Mucosa of descending colon (tissue), 3 donors: ENCODE results near the gene FBLN1. TPM values are rescaled to one million over a fixed set of nuclear protein-coding genes. Genes with fewer than 3 reads are reported as not detected.

Source experiments
- ATAC-seq: fragments of 200-7000 bp; cut with Tn5 transposase; one replicate; pipeline ENCODE4 v1.9.1; 2020; ENCODE audit warnings: mild to moderate bottlenecking, moderate library complexity
- DNase-seq, 3 donors: peaks; one replicate each; pipeline ENCODE4 v3.0.0-alpha.2; 2020
- H3K36me3 ChIP-seq: fragments of 200-600 bp; one replicate; pipeline ENCODE4 v1.8.0; 2021; ENCODE audit warnings: low read depth, mild to moderate bottlenecking
- H3K4me1 ChIP-seq: fragments of 200-600 bp; one replicate; pipeline ENCODE4 v1.8.0; 2021; ENCODE audit warnings: low read depth, mild to moderate bottlenecking
- H3K4me3 ChIP-seq: fragments of 200-600 bp; one replicate; pipeline ENCODE4 v1.8.0; 2021; ENCODE audit warnings: mild to moderate bottlenecking
- H3K9me3 ChIP-seq: fragments of 200-600 bp; one replicate; pipeline ENCODE4 v1.8.0; 2021; ENCODE audit warnings: mild to moderate bottlenecking
- intact Hi-C, 2 donors: fragments of 100-400 bp; cut with DNase I in 1 of 2; cut with micrococcal nuclease in 1 of 2; formaldehyde crosslinking; loops; one replicate each; pipeline versions ENCODE4 v1.11.0 to v1.11.1; 2022; cut with DNase I, micrococcal nuclease
- total RNA-seq, 3 donors: library from RNA; stranded (reverse); fragmentation: NEBNext Ultra II Directional in 2 of 3; extraction: Animal tissue kit (Norgen Biotek cat#: 25700) in 2 of 3; gene quantifications; one replicate each; pipeline versions ENCODE4 v1.2.1 to v1.2.4, GENCODE V29; 2021 to 2023
- TF ChIP-seq, protein P1 (sequence below): fragments of 200-600 bp; IDR thresholded peaks from one replicate; pipeline ENCODE4 v1.8.0; 2022; ENCODE audit warnings: antibody characterized with exemption, mild to moderate bottlenecking
- donor health status: DM: no; HTN: no; CAD: no; lungs with moderate emphysema.
- donor health status: DM: no; HTN: no; CAD: no.
- donor health status: DM: no; HTN: yes; CAD: no.

Gene FBLN1
- total RNA-seq, 3 donors from 2014 or later = 34.1 to 198 (median 88.3) TPM

DNA sequence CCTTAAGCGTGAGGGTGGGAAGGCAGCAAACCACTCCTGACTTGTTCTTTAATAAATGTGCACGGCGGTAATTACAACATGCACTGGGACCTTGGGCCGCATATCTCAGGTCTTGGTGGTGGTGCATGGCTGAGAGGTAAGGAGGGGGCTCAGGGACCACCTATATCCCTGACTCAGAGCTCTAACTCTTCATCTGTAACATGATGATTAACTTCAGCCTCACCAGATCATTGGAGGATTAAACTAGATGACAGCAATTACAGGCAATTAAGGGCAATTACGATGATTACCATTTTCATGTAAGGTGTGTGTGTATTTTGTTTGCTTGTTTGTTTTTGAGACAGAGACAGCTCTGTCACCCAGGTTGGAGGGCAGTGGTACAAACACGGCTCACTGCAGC, 45.0 kb downstream of the FBLN1 start:
- no peak overlapping the region for H3K4me3 ChIP-seq
- DNase-seq (no peak), ATAC-seq (no peak)
- H3K4me1 ChIP-seq = no peaks in the 10 kb centered on the region
- TF ChIP-seq, protein P1, sequence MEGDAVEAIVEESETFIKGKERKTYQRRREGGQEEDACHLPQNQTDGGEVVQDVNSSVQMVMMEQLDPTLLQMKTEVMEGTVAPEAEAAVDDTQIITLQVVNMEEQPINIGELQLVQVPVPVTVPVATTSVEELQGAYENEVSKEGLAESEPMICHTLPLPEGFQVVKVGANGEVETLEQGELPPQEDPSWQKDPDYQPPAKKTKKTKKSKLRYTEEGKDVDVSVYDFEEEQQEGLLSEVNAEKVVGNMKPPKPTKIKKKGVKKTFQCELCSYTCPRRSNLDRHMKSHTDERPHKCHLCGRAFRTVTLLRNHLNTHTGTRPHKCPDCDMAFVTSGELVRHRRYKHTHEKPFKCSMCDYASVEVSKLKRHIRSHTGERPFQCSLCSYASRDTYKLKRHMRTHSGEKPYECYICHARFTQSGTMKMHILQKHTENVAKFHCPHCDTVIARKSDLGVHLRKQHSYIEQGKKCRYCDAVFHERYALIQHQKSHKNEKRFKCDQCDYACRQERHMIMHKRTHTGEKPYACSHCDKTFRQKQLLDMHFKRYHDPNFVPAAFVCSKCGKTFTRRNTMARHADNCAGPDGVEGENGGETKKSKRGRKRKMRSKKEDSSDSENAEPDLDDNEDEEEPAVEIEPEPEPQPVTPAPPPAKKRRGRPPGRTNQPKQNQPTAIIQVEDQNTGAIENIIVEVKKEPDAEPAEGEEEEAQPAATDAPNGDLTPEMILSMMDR = no peak
- H3K36me3 ChIP-seq = no peaks in the 10 kb centered on the region
- no peaks in the 10 kb centered on the region for H3K9me3 ChIP-seq
- intact Hi-C loops = no loop called here

DNA sequence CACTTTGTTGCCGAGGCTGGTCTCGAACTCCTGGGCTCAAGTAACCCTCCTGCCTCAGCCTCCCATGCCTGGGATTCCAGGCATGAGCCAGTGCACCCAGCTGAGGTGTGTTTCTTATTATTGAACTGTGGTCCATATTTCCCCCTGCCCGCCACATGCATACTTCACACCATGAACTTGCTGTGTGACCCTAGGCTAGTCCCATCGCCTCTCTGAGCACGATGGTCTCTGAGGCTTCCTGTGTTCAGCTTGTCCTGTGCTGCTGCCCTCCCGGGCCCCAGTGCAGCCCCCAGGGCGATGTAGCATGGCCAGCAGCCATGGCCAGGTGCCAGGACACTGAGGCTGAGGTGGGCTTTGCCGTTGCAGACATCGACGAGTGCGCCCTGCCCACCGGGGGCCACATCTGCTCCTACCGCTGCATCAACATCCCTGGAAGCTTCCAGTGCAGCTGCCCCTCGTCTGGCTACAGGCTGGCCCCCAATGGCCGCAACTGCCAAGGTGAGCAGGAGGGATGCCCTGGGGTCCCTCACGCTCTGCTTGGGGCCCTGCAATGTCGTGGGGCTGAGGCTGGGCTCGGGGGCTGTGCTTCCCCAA, 45.7 kb downstream of the FBLN1 start:
- ATAC-seq (no peak), DNase-seq (no peak)
- no peaks in the 10 kb centered on the region for H3K9me3 ChIP-seq
- TF ChIP-seq, protein P1 = no peak
- H3K36me3 ChIP-seq = no peaks in the 10 kb centered on the region
- intact Hi-C loops = no loop called here
- no peak overlapping the region for H3K4me3 ChIP-seq
- no peaks in the 10 kb centered on the region for H3K4me1 ChIP-seq

DNA sequence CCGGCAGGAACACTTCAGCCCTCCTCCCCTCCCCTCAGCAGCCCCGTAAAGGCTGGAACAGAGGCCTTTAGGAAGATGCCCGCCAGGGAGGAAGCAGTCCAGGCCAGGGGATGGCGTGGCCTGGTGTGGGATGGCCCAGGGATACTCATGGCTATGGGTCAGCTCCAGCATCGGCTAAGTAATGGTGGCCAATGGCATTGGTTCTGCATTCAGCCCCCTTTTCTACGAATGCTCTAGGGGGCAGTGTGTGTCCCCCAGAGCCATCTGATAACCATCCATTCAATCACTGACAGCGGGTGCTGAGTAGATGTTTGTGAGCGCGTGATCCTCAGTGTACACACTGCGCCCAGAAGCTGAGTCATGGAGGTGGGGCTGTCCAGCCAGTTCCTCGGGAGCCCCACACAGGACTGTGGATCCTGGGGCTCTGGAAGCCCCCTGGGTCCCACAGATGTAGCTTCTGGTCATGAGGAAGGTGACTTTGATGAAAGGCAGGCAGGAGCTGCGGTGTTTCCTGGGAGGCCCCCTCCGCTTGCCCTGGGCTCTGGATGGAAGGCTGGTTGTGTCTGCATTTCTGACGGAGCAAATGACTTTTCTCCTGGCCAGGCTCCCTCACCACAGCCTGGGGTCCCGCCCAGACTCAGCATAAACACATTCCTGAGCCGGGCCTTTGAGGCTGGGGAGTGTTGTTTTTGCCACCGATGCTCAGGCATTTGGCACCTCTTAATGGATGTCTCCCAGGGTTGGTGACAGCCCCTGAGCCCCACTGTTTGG, 46.5 kb downstream of the FBLN1 start:
- Histone ChIP-seq H3K4me1 (peaks cover 5% of the 10 kb centered on the region), H3K4me3 (no peak overlapping the region)

DNA sequence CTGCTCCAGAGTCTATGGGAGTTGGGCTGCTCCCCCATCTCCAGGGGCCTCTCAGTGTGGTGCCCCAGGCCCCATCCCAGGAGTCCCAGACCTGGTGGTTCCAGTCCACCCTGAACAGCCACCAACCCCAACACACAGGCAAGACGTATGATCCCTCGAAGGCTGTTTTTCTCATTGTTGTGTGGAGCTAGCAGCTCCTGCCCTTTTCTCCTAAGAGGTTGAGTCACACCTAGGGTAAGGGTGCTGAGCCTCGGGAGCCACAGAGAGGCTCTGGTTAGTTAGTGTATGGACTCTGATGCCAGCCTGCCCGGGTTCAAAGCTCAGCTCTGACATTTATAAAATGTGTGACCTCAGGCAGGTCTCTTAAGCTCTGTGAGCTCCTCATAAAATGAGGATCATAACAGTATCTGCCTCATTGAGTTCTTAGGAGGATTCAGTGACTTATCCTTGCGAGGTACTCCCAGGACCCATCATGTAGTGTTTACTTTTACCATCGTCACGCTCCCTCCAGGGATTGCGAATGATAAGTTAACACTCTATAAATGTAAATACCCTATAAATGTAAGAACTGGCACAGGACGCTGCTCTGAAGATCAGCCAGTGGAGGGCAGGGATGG, 47.2 kb downstream of the FBLN1 start:
- no peak overlapping the region for H3K4me3 ChIP-seq
- ATAC-seq (no peak), DNase-seq (no peak)
- TF ChIP-seq, protein P1 = no peak
- H3K36me3 ChIP-seq = no peaks in the 10 kb centered on the region
- intact Hi-C loops = loop anchor here in 1 of 2 donors (5.0 kb wide), 1 partner anchor 103 kb away; no protein-coding TSS in a partner anchor
- peaks cover 5% of the 10 kb centered on the region for H3K4me1 ChIP-seq
- no peaks in the 10 kb centered on the region for H3K9me3 ChIP-seq

More for the DNA sequence above, 46.5 kb downstream of the FBLN1 start:
- TF ChIP-seq, protein P1 = peak; percentile 9
- H3K9me3 ChIP-seq = no peaks in the 10 kb centered on the region
- intact Hi-C loops = no loop called here
- no peaks in the 10 kb centered on the region for H3K36me3 ChIP-seq
- DNase-seq (peak in 2 of 3 donors; percentile 45 to 50), ATAC-seq (peak; percentile 52)

DNA sequence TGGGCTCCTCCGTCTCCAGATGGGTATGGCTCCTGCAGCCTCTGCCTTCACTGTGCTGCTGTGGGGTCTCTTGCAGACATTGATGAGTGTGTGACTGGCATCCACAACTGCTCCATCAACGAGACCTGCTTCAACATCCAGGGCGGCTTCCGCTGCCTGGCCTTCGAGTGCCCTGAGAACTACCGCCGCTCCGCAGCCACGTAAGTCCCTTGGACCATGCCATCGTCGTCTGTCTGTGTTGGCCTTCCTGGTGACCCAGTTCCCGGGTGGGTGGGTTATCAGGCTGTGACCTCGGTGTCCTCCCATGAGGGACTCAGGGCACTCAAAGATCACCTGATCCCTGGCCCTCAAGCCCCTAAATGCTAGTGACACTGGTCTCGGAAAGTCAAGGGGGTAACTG, 47.7 kb downstream of the FBLN1 start:
- intact Hi-C loops = loop anchor here in 1 of 2 donors (5.0 kb wide), 1 partner anchor 103 kb away; no protein-coding TSS in a partner anchor
- no peak for ATAC-seq
- TF ChIP-seq, protein P1 = no peak

More for the DNA sequence above, 47.7 kb downstream of the FBLN1 start:
- Histone ChIP-seq H3K9me3 (no peaks in the 10 kb centered on the region), H3K4me3 (no peak overlapping the region), H3K36me3 (no peaks in the 10 kb centered on the region), H3K4me1 (peaks cover 5% of the 10 kb centered on the region)
- DNase-seq = no peak
